Smooth muscle cell (in vitro differentiated cells): ENCODE measurements around the gene SCN3B. TPM values are rescaled to one million over a fixed set of nuclear protein-coding genes. Genes with fewer than 3 reads are reported as not detected.

Experiments used
- DNase-seq: peaks from one replicate; lab custom pipeline; 2025; ENCODE audit not compliant: unreplicated experiment; lab: John Stamatoyannopoulos, UW
- H2AFZ ChIP-seq: fragments of 200-600 bp; sonication (generic); 2 replicates; pipeline ENCODE4 v1.6.0; 2016; ENCODE audit warnings: antibody characterized with exemption, low read depth, mild to moderate bottlenecking
- H3F3A ChIP-seq: fragments of 200-600 bp; sonication (generic); 2 replicates; pipeline ENCODE4 v1.6.0; 2017; ENCODE audit warnings: antibody characterized with exemption, low read depth
- H3K27ac ChIP-seq: fragments of 200-600 bp; sonication (generic); 2 replicates; pipeline ENCODE4 v1.5.1; 2016; ENCODE audit warnings: low read depth, mild to moderate bottlenecking
- H3K27me3 ChIP-seq: fragments of 200-600 bp; sonication (generic); 2 replicates; pipeline ENCODE4 v1.6.1; 2016; ENCODE audit warnings: low read depth, mild to moderate bottlenecking
- H3K36me3 ChIP-seq: fragments of 200-600 bp; sonication (generic); 2 replicates; pipeline ENCODE4 v1.5.1; 2016; ENCODE audit warnings: low read depth
- H3K4me1 ChIP-seq: fragments of 200-600 bp; sonication (generic); 2 replicates; pipeline ENCODE4 v1.5.1; 2016; ENCODE audit warnings: low read depth
- H3K4me2 ChIP-seq: fragments of 200-600 bp; sonication (generic); 2 replicates; pipeline ENCODE4 v1.6.0; 2016; ENCODE audit warnings: mild to moderate bottlenecking
- H3K4me3 ChIP-seq: fragments of 200-600 bp; sonication (generic); 2 replicates; pipeline ENCODE4 v1.5.1; 2016; ENCODE audit warnings: mild to moderate bottlenecking
- H3K79me2 ChIP-seq: fragments of 200-600 bp; sonication (generic); 2 replicates; pipeline ENCODE4 v1.6.0; 2016; ENCODE audit warnings: low read depth, mild to moderate bottlenecking
- H3K9ac ChIP-seq: fragments of 200-600 bp; sonication (generic); 2 replicates; pipeline ENCODE4 v1.6.0; 2016; ENCODE audit warnings: low read depth
- H3K9me3 ChIP-seq: fragments of 200-600 bp; sonication (generic); replicated peaks from 2 replicates; pipeline ENCODE4 v1.5.1; 2016; ENCODE audit warnings: low read depth
- H4K20me1 ChIP-seq: fragments of 200-600 bp; sonication (generic); 2 replicates; pipeline ENCODE4 v1.6.0; 2016; ENCODE audit warnings: low read depth
- CTCF ChIP-seq: fragments of 200-600 bp; sonication (generic); IDR thresholded peaks from 2 replicates; pipeline ENCODE4 v1.5.1; 2017; ENCODE audit warnings: borderline replicate concordance, mild to moderate bottlenecking, antibody characterized with exemption; ENCODE audit not compliant: insufficient read depth, poor library complexity, severe bottlenecking
- WGBS: methylation state at CpG from one replicate; pipeline ENCODE4 v1.1.7; 2016; ENCODE audit warnings: low lambda C conversion rate; 5-methylcytosine and 5-hydroxymethylcytosine counted together
- polyA plus RNA-seq: library from polyadenylated mRNA; unstranded; fragments of >200 nt; fragmentation: Nextera tagmentation; extraction: Ambion mirVana; gene quantifications from 2 replicates; pipeline ENCODE4 v1.2.1, GENCODE V29; 2016
- total RNA-seq: library from RNA; depleted of rRNA; stranded (reverse); fragments of >200 nt; gene quantifications from 2 replicates; pipeline ENCODE4 v1.2.3, GENCODE V29; 2014

Gene SCN3B
- total and polyA plus RNA-seq, 2 experiments from 2014 or later = under 0.01 to 0.23 TPM

GRCh38 chr11:123607781-123608180 lies 46.6 kb downstream of the SCN3B start:
- Histone ChIP-seq H3K4me2 (no peak overlapping the region), H3K79me2 (no peaks in the 10 kb centered on the region), H3K4me3 (no peak overlapping the region), H3K9me3 (no peaks in the 10 kb centered on the region), H4K20me1 (no peaks in the 10 kb centered on the region), H3K36me3 (no peaks in the 10 kb centered on the region), H2AFZ (no peak overlapping the region), H3K27me3 (no peaks in the 10 kb centered on the region), H3K9ac (no peak overlapping the region), H3F3A (no peaks in the 10 kb centered on the region), H3K27ac (no peak overlapping the region), H3K4me1 (no peaks in the 10 kb centered on the region)
- no peak for DNase-seq
- TF ChIP-seq CTCF = no peak
- WGBS = 89% methylated on average over 1 of the region's 1 CpG

- no peaks in the 10 kb centered on the region for H3F3A ChIP-seq
- no peaks in the 10 kb centered on the region for H3K36me3 ChIP-seq
- no peak overlapping the region for H3K27ac ChIP-seq
- no peaks in the 10 kb centered on the region for H3K9me3 ChIP-seq
- H3K9ac ChIP-seq = no peak overlapping the region
- peaks cover 6% of the 10 kb centered on the region for H3K4me1 ChIP-seq
- H4K20me1 ChIP-seq = no peaks in the 10 kb centered on the region
- DNase-seq = no peak
- no peak overlapping the region for H2AFZ ChIP-seq
- 84% methylated on average over 4 of the region's 4 CpGs for WGBS
- no peak overlapping the region for H3K4me2 ChIP-seq
- H3K27me3 ChIP-seq = no peaks in the 10 kb centered on the region
- no peaks in the 10 kb centered on the region for H3K79me2 ChIP-seq
- H3K4me3 ChIP-seq = no peak overlapping the region
- no peak for TF ChIP-seq CTCF
These were observed 50.8 kb downstream of the SCN3B start for GRCh38 chr11:123603666-123604065.

GRCh38 chr11:123601743-123602142 lies 52.7 kb downstream of the SCN3B start:
- Histone ChIP-seq H2AFZ (no peak overlapping the region), H3K27me3 (no peaks in the 10 kb centered on the region), H3K79me2 (no peaks in the 10 kb centered on the region), H3K4me2 (no peak overlapping the region), H3K36me3 (no peaks in the 10 kb centered on the region), H3K4me1 (peaks cover 6% of the 10 kb centered on the region), H3K27ac (no peak overlapping the region), H3F3A (no peaks in the 10 kb centered on the region), H3K4me3 (no peak overlapping the region), H3K9me3 (no peaks in the 10 kb centered on the region), H4K20me1 (no peaks in the 10 kb centered on the region), H3K9ac (no peak overlapping the region)
- WGBS = 68% methylated on average over 4 of the region's 4 CpGs
- TF ChIP-seq CTCF = no peak
- no peak for DNase-seq

- no peak for TF ChIP-seq CTCF
- DNase-seq = no peak
- no peak overlapping the region for H2AFZ ChIP-seq
- no peaks in the 10 kb centered on the region for H3K27me3 ChIP-seq
- H3K4me3 ChIP-seq = no peak overlapping the region
- peaks cover 6% of the 10 kb centered on the region for H3K4me1 ChIP-seq
- H3K27ac ChIP-seq = peak overlapping the region; percentile 10
- 42% methylated on average over 4 of the region's 4 CpGs for WGBS
- no peaks in the 10 kb centered on the region for H4K20me1 ChIP-seq
- H3K36me3 ChIP-seq = no peaks in the 10 kb centered on the region
- no peaks in the 10 kb centered on the region for H3K9me3 ChIP-seq
- no peaks in the 10 kb centered on the region for H3F3A ChIP-seq
- no peaks in the 10 kb centered on the region for H3K79me2 ChIP-seq
- no peak overlapping the region for H3K9ac ChIP-seq
- peak overlapping the region; percentile 1 for H3K4me2 ChIP-seq
These were observed 53.3 kb downstream of the SCN3B start for GRCh38 chr11:123601136-123601535.
